WI38 (cell line): Measurements from ENCODE around the gene EHBP1.

Experiments
- H3K4me3 ChIP-seq: 2 replicates; pipeline ENCODE4 v1.5.1; 2011; ENCODE audit warnings: low read depth, mild to moderate bottlenecking, control low read depth, low read length
- CTCF ChIP-seq: IDR thresholded peaks from 2 replicates; pipeline ENCODE4 v1.5.1; 2012; ENCODE audit warnings: low read depth, mild to moderate bottlenecking, control low read depth, low read length

EHBP1 gene

GRCh38 chr2:62685256-62685655 is 20.3 kb upstream of the EHBP1 start:
- no peak for TF ChIP-seq CTCF
- H3K4me3 ChIP-seq, result no peak overlapping the region

- TF ChIP-seq CTCF, result no peak
- H3K4me3 ChIP-seq, result no peak overlapping the region
These were observed 19.4 kb upstream of the EHBP1 start for GRCh38 chr2:62686012-62686685.

- TF ChIP-seq CTCF, result no peak
- no peak overlapping the region for H3K4me3 ChIP-seq
These were observed 17.9 kb upstream of the EHBP1 start for GRCh38 chr2:62687636-62688035.

GRCh38 chr2:62688771-62689170 is 16.7 kb upstream of the EHBP1 start:
- no peak overlapping the region for H3K4me3 ChIP-seq
- no peak for TF ChIP-seq CTCF

- no peak for TF ChIP-seq CTCF
- no peak overlapping the region for H3K4me3 ChIP-seq
These were observed 14.3 kb upstream of the EHBP1 start for GRCh38 chr2:62691186-62691585.

GRCh38 chr2:62692225-62692624 is 13.3 kb upstream of the EHBP1 start:
- no peak for TF ChIP-seq CTCF
- H3K4me3 ChIP-seq, result no peak overlapping the region

GRCh38 chr2:62698653-62699052 is 6.9 kb upstream of the EHBP1 start:
- no peak overlapping the region for H3K4me3 ChIP-seq
- no peak for TF ChIP-seq CTCF
